ENCODE results near the gene MYOG. TPM values are rescaled to one million over a fixed set of nuclear protein-coding genes. Genes with fewer than 3 reads are reported as not detected.
A peak's percentile ranks its signal among the peaks of the same experiment; 100 is the strongest.

Gene MYOG
- total RNA-seq, 1 experiment from 2014 or later, result not detected

GRCh38 chr1:203090421-203091198, 4.8 kb upstream of the MYOG start:
- Mint-ChIP-seq H3K4me3 (no peak overlapping the region), H3K36me3 (ENCODE audit: insufficient read depth in 1 of 3, low read depth in 3 of 3) (peaks cover 6 to 14% (median 10%) of the 10 kb centered on the region in 3 experiments; a peak in 6 of 7 replicates), H3K4me1 (peaks cover 28 to 31% of the 10 kb centered on the region in 2 experiments), H3K27ac (0 out of 7 replicates have a peak overlapping the region, but pooled peaks of 1 of the 3 experiments have one; percentile 10), H3K27me3 (ENCODE audit: low read depth) (peaks cover 13% of the 10 kb centered on the region), H3K9me3 (peaks cover 14 to 16% of the 10 kb centered on the region in 2 experiments)
- Histone ChIP-seq H2BK12ac (ENCODE audit: insufficient read length, low read depth, low read length) (no peak overlapping the region), H3T11ph (ENCODE audit: low read length) (no peak overlapping the region), H3K56ac (ENCODE audit: insufficient read length, low read depth, low read length) (no peak overlapping the region), H2AFZ (ENCODE audit: low read length) (no peak overlapping the region), H3K23me2 (ENCODE audit: insufficient read length, low read depth, low read length, poor library complexity, severe bottlenecking) (no peaks in the 10 kb centered on the region), H3K4me2 (ENCODE audit: insufficient read depth, insufficient read length, low read length) (no peak overlapping the region), H3K18ac (ENCODE audit: insufficient read length, low read depth, low read length) (no peak overlapping the region), H3K14ac (ENCODE audit: insufficient read depth, low read length) (no peak overlapping the region), H3K4me1 (ENCODE audit: insufficient read depth, low read length) (no peaks in the 10 kb centered on the region), H3K27me3 (ENCODE audit: insufficient read depth, low read length) (no peaks in the 10 kb centered on the region), H4K20me1 (ENCODE audit: control insufficient read depth, insufficient read depth, insufficient read length) (peaks cover 3% of the 10 kb centered on the region), H3K4ac (ENCODE audit: low read depth, low read length) (no peak overlapping the region), H3K9ac (ENCODE audit: extremely low read depth, insufficient read length, low read length) (no peak overlapping the region), H3K79me1 (ENCODE audit: insufficient read depth, low read depth, low read length, poor library complexity, severe bottlenecking) (no peaks in the 10 kb centered on the region), H3K27ac (ENCODE audit: insufficient read length, low read depth, low read length) (no peak overlapping the region), H3K79me2 (ENCODE audit: insufficient read depth, low read length) (no peaks in the 10 kb centered on the region), H2BK20ac (ENCODE audit: low read depth, low read length, poor library complexity, severe bottlenecking) (no peak overlapping the region), H2AK5ac (ENCODE audit: insufficient read length, low read length) (no peak overlapping the region), H2BK5ac (ENCODE audit: insufficient read length, low read length) (no peak overlapping the region), H3K9me3 (ENCODE audit: control insufficient read depth, low read depth, low read length) (no peaks in the 10 kb centered on the region), H4K91ac (ENCODE audit: insufficient read length, low read depth, low read length) (no peak overlapping the region), H4K5ac (ENCODE audit: insufficient read length, low read depth, low read length) (no peak overlapping the region), H4K8ac (replicated peaks; ENCODE audit: insufficient read length, low read depth, low read length) (no peak overlapping the region), H2BK120ac (ENCODE audit: low read depth, low read length, poor library complexity, severe bottlenecking) (no peak overlapping the region), H3K23ac (ENCODE audit: insufficient read length, low read depth, low read length) (no peak overlapping the region), H2BK15ac (ENCODE audit: low read depth, low read length) (no peak overlapping the region)
- peak; percentile 22 for DNase-seq
- no CpG with 5 or more reads among the region's 6 CpGs for WGBS (ENCODE audit: extremely low coverage, insufficient read length, low lambda C conversion rate)
- no peak for TF ChIP-seq CTCF (conservative IDR thresholded peaks at IDR 0.05)
